ENCODE data around the gene PAK5.

The PAK5 gene

DNA sequence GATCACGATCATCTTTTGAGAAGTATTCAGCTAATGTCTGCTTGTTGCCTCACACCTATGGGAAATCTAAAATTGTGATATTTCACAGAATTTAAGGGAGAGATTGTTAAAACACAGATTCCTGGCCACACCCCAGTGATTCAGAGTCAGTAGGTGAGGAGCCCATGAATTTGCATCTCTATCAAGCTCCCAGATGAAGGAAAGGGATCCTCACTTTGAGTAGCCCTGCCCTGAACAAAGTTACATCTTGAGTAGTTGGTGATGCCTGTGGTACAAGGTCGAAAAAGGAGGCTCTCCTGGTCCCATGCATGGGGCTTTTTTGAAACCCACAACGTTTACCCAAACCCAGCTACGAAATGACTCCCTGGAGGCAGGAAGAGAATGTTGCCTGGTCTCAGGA is 79.5 kb downstream of the PAK5 start:
- H3K4me3 ChIP-seq (ENCODE audit: low read depth, low read length), result no peak overlapping the region
- TF ChIP-seq CTCF (IDR thresholded peaks at IDR 0.05; ENCODE audit: insufficient read depth, low read depth, low read length, missing control alignments), result no peak
- no peak for DNase-seq (ENCODE audit: low read depth)

- no peak overlapping the region for H3K4me3 ChIP-seq (ENCODE audit: low read depth, low read length)
- no peak for DNase-seq (ENCODE audit: low read depth)
Observed at GRCh38 chr20:9758752-9759151, 80.1 kb downstream of the PAK5 start.

DNA sequence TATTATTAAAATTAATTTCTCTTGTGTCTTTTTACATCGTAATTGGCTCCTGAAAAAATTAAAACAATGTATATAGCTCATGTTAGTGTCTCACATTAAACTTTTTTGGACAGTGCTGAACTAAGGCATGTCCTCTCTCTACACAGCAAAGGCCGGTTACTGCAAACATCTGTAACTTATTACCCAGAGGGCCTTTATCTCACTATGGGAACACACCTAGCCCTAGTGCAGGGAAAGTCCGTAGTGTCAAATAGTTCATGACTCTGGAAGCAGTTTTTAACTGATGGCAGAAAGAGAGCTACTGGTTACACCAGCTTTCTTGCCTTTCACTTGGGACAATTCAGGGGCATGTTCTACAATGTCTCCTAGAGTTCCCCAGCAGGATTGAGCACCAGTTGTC is 82.2 kb downstream of the PAK5 start:
- no peak for TF ChIP-seq CTCF (IDR thresholded peaks at IDR 0.05; ENCODE audit: insufficient read depth, low read depth, low read length, missing control alignments)
- no peak for DNase-seq (ENCODE audit: low read depth)

More at GRCh38 chr20:9758752-9759151, 80.1 kb downstream of the PAK5 start:
- no peak for TF ChIP-seq CTCF (IDR thresholded peaks at IDR 0.05; ENCODE audit: insufficient read depth, low read depth, low read length, missing control alignments)

GRCh38 chr20:9755301-9755700 is 83.6 kb downstream of the PAK5 start:
- no peak for TF ChIP-seq CTCF (IDR thresholded peaks at IDR 0.05; ENCODE audit: insufficient read depth, low read depth, low read length, missing control alignments)
- no peak overlapping the region for H3K4me3 ChIP-seq (ENCODE audit: low read depth, low read length)
- no peak for DNase-seq (ENCODE audit: low read depth)

More for the DNA sequence above, 82.2 kb downstream of the PAK5 start:
- no peak overlapping the region for H3K4me3 ChIP-seq (ENCODE audit: low read depth, low read length)

DNA sequence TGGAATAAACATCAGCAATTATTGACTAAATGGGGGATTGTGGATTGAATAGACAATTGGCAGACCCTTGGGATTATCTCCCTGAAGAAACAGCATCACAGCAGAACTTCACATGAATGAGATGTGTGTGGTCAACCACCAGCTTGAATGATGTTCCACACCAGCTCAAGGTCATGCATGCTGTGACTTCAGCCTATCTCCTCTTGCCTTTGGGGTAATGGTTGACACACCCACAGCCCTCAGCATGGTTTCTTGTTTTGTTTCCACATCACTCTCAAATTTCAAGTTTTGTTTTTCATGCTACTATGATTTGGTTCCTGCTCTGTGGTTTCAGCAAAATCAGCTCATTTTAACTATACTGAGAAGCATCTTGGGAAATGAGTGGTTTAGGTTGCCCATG is 94.3 kb downstream of the PAK5 start:
- TF ChIP-seq CTCF (IDR thresholded peaks at IDR 0.05; ENCODE audit: insufficient read depth, low read depth, low read length, missing control alignments), result no peak
- H3K4me3 ChIP-seq (ENCODE audit: low read depth, low read length), result no peak overlapping the region
- DNase-seq (ENCODE audit: low read depth), result peak; percentile 6

- no peak for TF ChIP-seq CTCF (IDR thresholded peaks at IDR 0.05; ENCODE audit: insufficient read depth, low read depth, low read length, missing control alignments)
- no peak for DNase-seq (ENCODE audit: low read depth)
- no peak overlapping the region for H3K4me3 ChIP-seq (ENCODE audit: low read depth, low read length)
Observed at GRCh38 chr20:9743871-9744270, 95.0 kb downstream of the PAK5 start.

GRCh38 chr20:9742821-9743220 is 96.1 kb downstream of the PAK5 start:
- no peak for TF ChIP-seq CTCF (IDR thresholded peaks at IDR 0.05; ENCODE audit: insufficient read depth, low read depth, low read length, missing control alignments)
- DNase-seq (ENCODE audit: low read depth), result no peak
- no peak overlapping the region for H3K4me3 ChIP-seq (ENCODE audit: low read depth, low read length)
